OCI-M2 (cell line): ENCODE measurements around the gene NMB.
"Not testable (repeated sequence)": the region's sequence is repeated elsewhere in the genome, so short reads cannot be mapped to it uniquely, and the experiment has no call there.

Experiments
- DNase-seq: peaks from one replicate; lab custom pipeline; 2025; ENCODE audit not compliant: unreplicated experiment; lab: John Stamatoyannopoulos, UW

Gene NMB

GRCh38 chr15:84658080-84658787 lies at the start of gene NMB:
NMB (minus strand) TSS chr15:84658199; CDS start chr15:84658152, 47 bp downstream.
- DNase-seq: no peak

GRCh38 chr15:84703808-84704207 lies 45.8 kb upstream of the NMB start:
- no peak for DNase-seq

- DNase-seq: no peak
Measured at GRCh38 chr15:84702961-84703482, 45.0 kb upstream of the NMB start.

GRCh38 chr15:84699538-84700191 lies 41.7 kb upstream of the NMB start:
- no peak for DNase-seq

- DNase-seq: no peak
Measured at GRCh38 chr15:84697236-84697990, 39.4 kb upstream of the NMB start.

- no peak for DNase-seq
Measured at GRCh38 chr15:84696757-84697156, 38.8 kb upstream of the NMB start.

GRCh38 chr15:84690342-84690741 lies 32.3 kb upstream of the NMB start:
- DNase-seq: no peak

- no peak for DNase-seq
Measured at GRCh38 chr15:84689858-84690257, 31.9 kb upstream of the NMB start.

GRCh38 chr15:84686446-84686845 lies 28.4 kb upstream of the NMB start:
- not testable (repeated sequence) for DNase-seq

- no peak for DNase-seq
Measured at GRCh38 chr15:84685304-84685703, 27.3 kb upstream of the NMB start.

GRCh38 chr15:84684092-84684491 lies 26.1 kb upstream of the NMB start:
- no peak for DNase-seq

GRCh38 chr15:84681831-84682230 lies 23.8 kb upstream of the NMB start:
- DNase-seq: no peak

- no peak for DNase-seq
Measured at GRCh38 chr15:84671211-84671610, 13.2 kb upstream of the NMB start.

GRCh38 chr15:84669726-84670125 lies 11.7 kb upstream of the NMB start:
- DNase-seq: no peak

GRCh38 chr15:84668221-84668982 lies 10.4 kb upstream of the NMB start:
- DNase-seq: no peak

GRCh38 chr15:84666373-84666772 lies 8.4 kb upstream of the NMB start:
- DNase-seq: no peak

- DNase-seq: no peak
Measured at GRCh38 chr15:84661001-84661400, 3.0 kb upstream of the NMB start.

GRCh38 chr15:84659904-84660781 lies 2.1 kb upstream of the NMB start:
- no peak for DNase-seq

GRCh38 chr15:84658788-84659411 lies 901 bp upstream of the NMB start:
- DNase-seq: no peak

GRCh38 chr15:84657748-84658079 lies 285 bp downstream of the NMB start:
- no peak for DNase-seq
